ENCODE results near the gene GALNT10.
"Not testable (repeated sequence)": the region's sequence is repeated elsewhere in the genome, so short reads cannot be mapped to it uniquely, and the experiment has no call there.

The GALNT10 gene, protein sequence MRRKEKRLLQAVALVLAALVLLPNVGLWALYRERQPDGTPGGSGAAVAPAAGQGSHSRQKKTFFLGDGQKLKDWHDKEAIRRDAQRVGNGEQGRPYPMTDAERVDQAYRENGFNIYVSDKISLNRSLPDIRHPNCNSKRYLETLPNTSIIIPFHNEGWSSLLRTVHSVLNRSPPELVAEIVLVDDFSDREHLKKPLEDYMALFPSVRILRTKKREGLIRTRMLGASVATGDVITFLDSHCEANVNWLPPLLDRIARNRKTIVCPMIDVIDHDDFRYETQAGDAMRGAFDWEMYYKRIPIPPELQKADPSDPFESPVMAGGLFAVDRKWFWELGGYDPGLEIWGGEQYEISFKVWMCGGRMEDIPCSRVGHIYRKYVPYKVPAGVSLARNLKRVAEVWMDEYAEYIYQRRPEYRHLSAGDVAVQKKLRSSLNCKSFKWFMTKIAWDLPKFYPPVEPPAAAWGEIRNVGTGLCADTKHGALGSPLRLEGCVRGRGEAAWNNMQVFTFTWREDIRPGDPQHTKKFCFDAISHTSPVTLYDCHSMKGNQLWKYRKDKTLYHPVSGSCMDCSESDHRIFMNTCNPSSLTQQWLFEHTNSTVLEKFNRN

DNA sequence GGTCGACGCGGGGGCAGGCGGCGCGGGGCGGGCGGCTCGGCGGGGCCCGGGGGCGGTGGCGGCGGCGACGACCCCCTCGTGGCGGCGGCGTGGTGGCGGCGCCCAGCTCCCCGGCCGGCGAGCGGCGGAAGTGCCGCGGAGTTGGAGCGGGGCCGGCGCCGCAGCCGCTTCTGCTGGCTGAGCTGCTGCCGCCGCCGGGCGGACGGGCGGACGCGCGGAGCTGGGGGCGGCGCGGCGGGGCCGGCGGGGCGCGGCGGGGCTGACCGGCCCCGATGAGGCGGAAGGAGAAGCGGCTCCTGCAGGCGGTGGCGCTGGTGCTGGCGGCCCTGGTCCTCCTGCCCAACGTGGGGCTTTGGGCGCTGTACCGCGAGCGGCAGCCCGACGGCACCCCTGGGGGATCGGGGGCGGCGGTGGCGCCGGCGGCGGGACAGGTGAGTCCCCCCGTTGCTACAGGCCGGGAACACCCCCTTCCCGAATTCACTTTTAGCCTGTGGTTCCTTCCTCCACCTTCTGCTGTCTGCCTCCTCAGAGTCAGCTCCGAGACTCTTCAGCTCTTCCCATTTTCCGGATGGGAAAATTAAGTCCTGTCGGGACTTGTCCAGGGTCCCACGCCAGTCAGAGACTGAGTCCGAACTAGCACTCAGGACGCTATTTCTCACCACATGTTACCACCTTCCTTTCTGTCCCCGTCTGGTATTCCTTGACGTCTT is at the start of gene GALNT10:
TSS of gene GALNT10 (plus strand) at position 139 of the 710 bp plus-strand sequence. CDS start at position 273, 134 bp downstream.
- peak; percentile 72 for DNase-seq

DNA sequence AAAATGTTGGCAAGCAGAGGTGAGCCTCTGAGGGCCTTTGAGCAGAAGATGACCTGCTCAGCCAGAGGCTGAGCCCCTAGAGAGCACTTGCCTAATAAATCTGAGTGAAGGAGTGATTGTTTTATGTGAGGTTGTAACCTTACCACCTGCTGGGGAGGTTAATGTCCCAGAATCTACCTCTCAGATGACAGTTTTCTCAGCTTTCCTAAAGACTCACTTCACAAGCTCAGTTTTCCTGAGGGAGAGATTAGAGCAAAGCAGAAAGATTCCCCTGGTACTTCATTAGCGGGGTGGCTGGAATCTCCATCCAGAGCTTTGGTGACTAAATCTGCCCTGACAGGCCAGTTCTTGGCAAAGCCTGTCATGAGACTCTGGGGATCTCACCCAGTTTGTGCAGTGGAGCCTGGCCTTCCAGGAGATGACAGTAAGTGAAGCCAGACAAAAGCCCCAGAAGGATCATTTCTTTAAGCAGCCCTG is 48.8 kb upstream of the GALNT10 start:
- no peak for DNase-seq

DNA sequence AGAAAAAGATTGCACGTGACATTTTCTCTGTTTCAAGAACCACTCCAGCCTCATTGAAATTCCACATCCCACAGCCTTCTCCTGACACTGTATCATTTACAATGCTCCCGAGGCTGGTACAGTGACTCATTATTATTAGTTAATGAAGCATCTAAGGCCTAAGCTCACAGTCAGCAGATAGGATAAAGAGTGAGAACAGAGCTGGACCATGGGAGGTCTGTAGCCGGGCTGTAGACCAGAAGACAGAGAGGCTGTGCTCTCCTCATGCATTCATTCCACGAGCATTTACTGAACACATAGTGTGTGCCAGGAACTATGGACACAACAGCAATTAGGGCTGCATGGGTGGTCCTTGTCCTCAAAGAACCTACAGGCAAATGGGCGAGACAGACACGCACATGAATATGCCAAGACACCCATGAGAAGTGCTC is 47.3 kb upstream of the GALNT10 start:
- DNase-seq = no peak

- DNase-seq = no peak
These were observed 45.3 kb upstream of the GALNT10 start for GRCh38 chr5:154145268-154145667.

DNA sequence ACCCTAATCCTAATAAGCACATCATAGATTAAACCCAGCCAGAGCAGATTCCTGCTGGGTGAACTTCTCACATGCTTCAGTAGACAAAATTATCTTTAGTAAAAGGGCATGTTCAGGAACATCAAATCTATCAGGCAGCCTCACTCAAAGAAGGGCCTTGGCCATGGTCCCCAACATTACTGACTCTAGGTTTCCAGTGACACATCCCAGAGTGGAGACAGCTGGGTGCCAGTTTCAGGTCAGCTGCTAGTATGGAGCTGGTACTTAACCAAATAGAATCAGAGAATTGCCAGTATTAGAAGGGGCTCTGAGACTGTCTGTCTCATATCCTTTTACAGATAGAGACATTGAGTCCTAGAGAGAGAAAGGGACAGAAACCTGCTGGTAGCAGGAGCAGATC is 44.1 kb upstream of the GALNT10 start:
- no peak for DNase-seq

DNA sequence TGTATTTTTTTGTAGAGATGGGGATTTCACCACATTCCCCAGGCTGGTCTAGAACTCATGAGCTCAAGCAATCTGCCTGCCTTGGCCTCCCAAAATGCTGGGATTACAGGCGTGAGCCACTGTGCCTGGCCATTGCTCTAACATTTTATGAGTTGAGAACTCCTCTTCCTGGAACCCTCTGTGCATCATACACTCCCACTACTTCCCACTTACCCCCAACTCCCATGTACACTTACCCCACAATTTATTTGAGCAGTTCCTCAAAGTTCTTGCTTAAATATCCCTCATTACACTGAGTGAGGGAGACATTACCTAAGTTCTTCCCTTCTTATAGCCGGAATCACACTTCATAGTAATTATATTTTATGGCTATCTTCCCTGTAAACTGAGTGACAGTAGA is 42.9 kb upstream of the GALNT10 start:
- no peak for DNase-seq

DNA sequence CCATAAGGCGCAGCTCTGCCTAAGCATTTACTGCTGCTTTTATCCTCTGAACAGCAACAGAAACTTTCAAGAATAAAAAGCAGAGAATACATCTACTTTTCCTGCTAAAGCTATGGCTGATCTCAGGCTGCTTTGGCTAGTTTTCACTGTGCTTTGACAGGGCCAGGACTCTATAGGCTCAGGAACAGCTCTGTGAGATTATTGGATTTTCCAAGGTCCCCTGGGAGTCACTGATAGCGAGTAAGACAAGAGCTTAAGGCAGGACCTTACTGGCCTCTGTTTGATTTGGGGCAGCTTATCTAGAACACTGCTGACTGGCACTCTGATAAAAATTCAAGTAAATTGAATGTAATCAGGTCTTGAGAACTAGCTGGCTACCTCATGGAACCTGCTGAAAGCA is 40.1 kb upstream of the GALNT10 start:
- not testable (repeated sequence) for DNase-seq

DNA sequence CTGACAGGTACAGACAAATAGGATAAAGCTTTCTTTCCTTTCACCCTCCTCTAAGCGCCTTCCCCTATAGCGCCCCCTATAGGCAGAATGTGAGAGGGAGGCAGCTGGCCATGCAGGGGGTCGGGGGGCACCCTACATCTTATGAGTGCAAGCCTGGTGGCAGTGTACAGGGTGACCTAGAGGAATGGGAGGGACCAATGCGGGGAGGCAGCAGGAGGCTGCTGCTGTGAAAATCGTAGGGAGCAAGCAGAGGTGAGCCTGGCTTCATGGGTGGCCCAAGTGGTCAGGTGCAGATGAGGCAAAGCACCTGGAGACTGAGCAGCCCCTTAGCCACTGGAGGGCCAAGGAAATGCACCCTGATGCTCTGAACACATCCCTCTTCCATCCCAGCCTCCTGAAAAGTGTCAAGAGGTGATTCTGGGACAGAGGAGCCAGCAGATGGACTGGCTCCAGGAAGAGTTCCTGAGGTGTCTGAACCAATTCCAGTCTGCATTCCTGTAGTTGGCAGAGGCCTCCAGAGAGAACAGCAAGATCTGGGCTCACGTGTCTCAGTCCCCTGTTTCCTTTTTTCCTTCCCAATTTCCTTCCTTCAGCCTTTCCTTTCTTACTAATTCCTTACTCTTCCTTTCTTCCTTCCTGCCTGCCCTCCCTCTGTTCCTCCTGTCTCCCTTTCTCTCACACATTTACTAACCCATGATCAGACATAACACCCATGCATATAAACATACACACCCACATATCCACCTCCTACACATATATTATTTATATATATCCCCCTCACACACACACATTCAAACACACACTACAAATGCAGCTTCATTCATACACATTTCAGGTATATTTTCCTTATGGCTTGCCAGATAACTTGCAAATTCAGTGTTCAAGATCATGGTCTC is 32.8 kb upstream of the GALNT10 start:
- DNase-seq = no peak

- no peak for DNase-seq
These were observed 32.2 kb upstream of the GALNT10 start for GRCh38 chr5:154158379-154158737.

DNA sequence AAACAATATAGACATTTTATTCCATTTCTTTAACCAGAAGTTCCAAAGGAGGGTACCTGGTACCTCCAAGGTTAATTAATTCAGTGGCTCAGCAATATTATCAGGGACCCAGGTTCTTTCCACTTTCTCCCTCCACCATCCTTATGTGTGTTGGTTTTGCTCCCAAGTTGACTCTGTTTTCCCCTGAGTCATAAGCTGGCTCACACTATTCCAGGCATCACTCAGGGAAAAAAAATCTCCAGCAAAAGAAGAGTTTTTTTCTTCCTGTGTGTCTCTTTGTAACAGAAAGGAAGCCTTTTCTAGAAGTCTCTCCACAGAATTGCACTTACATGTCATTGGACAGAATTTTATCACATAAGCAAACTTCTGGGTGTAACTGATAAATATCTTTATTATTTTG is 31.2 kb upstream of the GALNT10 start:
- no peak for DNase-seq

DNA sequence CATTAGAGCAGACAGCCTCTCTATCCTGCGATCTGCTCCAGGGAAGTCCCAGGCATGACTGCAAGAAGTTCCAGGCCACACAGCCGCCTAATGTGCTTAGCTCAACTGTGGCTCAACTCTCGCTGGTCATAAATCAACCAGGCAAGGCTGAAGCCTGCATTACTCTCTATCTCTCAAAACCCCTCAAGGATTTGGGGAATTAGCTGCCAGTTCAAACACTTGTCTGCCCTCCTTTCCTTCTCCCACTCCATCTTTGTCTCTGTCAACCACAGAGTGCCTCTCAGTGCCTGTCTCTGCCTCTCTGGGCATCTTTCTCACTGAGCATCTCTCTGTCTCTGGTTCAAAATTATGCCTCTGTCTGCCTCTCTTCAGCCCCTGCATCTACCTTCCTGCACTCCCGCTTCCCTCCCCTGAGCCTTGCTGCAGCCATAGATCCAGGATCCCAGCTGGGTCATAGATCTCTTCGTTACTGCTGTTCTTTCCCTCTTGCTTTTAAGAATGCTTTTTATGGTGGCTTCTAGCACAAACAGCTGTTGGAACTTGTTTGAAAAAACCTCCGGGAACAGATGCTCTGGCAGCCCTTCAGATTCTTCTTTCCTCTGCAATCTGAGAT is 27.9 kb upstream of the GALNT10 start:
- no peak for DNase-seq

DNA sequence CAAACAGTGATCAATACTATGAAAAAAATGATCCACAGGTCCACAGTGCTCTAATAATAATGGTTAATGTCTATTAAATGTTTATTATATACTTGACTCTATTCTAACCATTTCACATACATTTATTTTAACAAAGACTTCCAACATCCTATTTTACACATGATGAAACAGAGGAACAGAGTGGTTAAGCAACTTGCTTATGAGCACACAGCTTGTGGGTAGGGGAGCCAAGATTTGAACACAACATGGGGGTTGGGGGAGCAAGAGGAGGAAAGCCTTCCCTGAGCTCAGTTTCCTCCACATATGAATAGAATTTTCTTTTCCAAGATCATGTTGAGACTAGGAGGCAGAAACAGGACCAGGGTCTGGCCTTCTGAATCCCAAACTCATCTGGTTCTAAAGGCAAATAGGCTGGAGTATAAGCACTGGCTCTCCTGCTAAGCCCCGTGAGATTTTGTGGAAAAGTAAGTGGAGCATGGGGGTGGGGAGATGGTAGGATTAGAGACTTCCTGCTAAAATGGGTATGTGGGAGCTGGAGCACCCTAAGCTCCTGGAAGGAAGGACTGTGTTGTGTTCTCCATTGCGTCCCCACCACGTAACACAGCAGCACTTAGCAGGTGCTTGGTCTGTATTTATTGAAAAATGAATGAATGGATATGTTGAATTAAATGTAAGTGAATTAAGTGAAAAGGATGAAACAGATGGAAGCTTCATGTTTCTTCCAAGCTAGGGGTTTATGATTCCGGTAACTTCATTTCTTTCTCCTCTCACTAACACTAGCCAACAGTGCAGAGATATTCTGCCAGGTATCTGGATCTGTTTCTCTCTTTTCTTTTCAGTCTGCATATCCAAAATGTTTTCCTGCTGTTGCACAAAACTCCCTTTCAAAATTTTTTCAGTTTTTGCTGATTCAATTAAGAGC is 26.9 kb upstream of the GALNT10 start:
- no peak for DNase-seq

GRCh38 chr5:154164249-154164581 is 26.3 kb upstream of the GALNT10 start:
- no peak for DNase-seq

DNA sequence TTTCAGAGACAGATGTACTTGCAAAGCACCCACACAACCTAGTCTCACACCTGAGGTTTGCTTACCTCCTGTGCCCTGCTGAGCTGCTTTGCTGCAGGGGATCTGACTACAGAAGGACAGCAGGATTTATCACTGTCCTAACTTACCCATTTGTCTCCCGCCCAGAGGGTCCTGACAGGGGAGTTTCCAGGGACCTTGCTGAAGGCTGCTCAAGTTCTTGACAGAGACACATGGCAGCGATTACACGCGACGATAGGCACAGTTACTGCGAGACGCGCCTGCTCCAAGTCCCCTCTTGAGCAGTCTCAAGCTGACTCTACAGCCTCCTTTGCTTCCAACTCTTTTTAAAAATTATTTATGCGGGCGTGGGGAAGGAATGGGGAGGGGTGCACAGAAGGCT is 24.6 kb upstream of the GALNT10 start:
- DNase-seq = no peak

GRCh38 chr5:154166901-154167791 is 23.4 kb upstream of the GALNT10 start:
- DNase-seq = no peak

- no peak for DNase-seq
These were observed 22.1 kb upstream of the GALNT10 start for GRCh38 chr5:154168395-154168794.

DNA sequence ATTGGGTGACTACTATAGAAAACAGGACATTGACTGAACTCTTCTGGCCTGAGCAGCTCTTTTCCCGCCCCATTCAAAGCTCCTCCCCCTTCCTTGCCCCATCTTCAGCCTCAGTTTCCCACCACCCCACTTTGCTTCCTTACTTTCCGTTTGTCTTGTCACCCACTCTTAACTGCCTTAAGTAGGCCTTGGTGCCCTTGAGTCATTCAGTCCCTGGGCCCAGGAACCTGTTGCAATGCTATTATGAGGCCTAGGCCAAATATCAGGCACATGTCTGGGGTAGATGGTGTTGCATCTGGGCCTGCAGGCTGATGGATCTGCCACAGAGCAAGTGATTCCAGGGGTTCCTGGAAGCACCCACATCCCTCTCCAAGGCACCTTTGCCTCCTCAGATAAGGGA is 17.7 kb upstream of the GALNT10 start:
- DNase-seq = no peak

- DNase-seq = no peak
These were observed 16.4 kb upstream of the GALNT10 start for GRCh38 chr5:154174091-154174490.

- no peak for DNase-seq
These were observed 14.4 kb upstream of the GALNT10 start for GRCh38 chr5:154176181-154176580.

GRCh38 chr5:154178661-154179060 is 11.9 kb upstream of the GALNT10 start:
- no peak for DNase-seq

Measured in midbrain (tissue), 1 donor.